Mucosa of stomach (tissue), 1 donor: Measurements from ENCODE around the gene SRC.
A peak's percentile ranks its signal among the peaks of the same experiment; 100 is the strongest.

Source experiments
- H3K27me3 ChIP-seq: one replicate; pipeline ENCODE4 v1.7.0; 2013; ENCODE audit warnings: mild to moderate bottlenecking, low read length; ENCODE audit not compliant: control insufficient read depth, insufficient read depth
- H3K36me3 ChIP-seq: one replicate; pipeline ENCODE4 v1.7.0; 2013; ENCODE audit warnings: low read length; ENCODE audit not compliant: control insufficient read depth, insufficient read depth
- H3K4me1 ChIP-seq: one replicate; pipeline ENCODE4 v1.7.0; 2013; ENCODE audit warnings: mild to moderate bottlenecking, low read length; ENCODE audit not compliant: control insufficient read depth, insufficient read depth
- H3K4me3 ChIP-seq: one replicate; pipeline ENCODE4 v1.7.0; 2013; ENCODE audit warnings: low read length
- H3K9ac ChIP-seq: one replicate; pipeline ENCODE4 v1.7.0; 2013; ENCODE audit warnings: mild to moderate bottlenecking, low read length, moderate library complexity
- H3K9me3 ChIP-seq: one replicate; pipeline ENCODE4 v1.7.0; 2013; ENCODE audit warnings: mild to moderate bottlenecking, low read length, moderate library complexity; ENCODE audit not compliant: control insufficient read depth
- donor health status: Pancreatic carcinoma.

Gene SRC

GRCh38 chr20:37357481-37358365 lies 11.8 kb downstream of the SRC start:
- no peak overlapping the region for H3K4me3 ChIP-seq
- H3K36me3 ChIP-seq = peaks cover 7% of the 10 kb centered on the region
- peak overlapping the region; percentile 35 for H3K9ac ChIP-seq
- H3K9me3 ChIP-seq = no peaks in the 10 kb centered on the region
- peaks cover 69% of the 10 kb centered on the region for H3K4me1 ChIP-seq
- no peaks in the 10 kb centered on the region for H3K27me3 ChIP-seq

GRCh38 chr20:37358366-37359150 lies 12.6 kb downstream of the SRC start:
- Histone ChIP-seq H3K9me3 (no peaks in the 10 kb centered on the region), H3K4me1 (peaks cover 63% of the 10 kb centered on the region), H3K36me3 (peaks cover 3% of the 10 kb centered on the region), H3K9ac (peak overlapping the region; percentile 35), H3K4me3 (peak overlapping the region; percentile 12), H3K27me3 (no peaks in the 10 kb centered on the region)

- Histone ChIP-seq H3K36me3 (no peaks in the 10 kb centered on the region), H3K4me1 (peaks cover 55% of the 10 kb centered on the region), H3K9ac (peak overlapping the region; percentile 35), H3K9me3 (no peaks in the 10 kb centered on the region), H3K27me3 (no peaks in the 10 kb centered on the region), H3K4me3 (peak overlapping the region; percentile 12)
Observed at GRCh38 chr20:37359331-37359730, 13.4 kb downstream of the SRC start.

GRCh38 chr20:37359836-37360235 lies 13.9 kb downstream of the SRC start:
- Histone ChIP-seq H3K27me3 (no peaks in the 10 kb centered on the region), H3K4me1 (peaks cover 50% of the 10 kb centered on the region), H3K9me3 (no peaks in the 10 kb centered on the region), H3K36me3 (no peaks in the 10 kb centered on the region), H3K9ac (no peak overlapping the region), H3K4me3 (no peak overlapping the region)

- no peaks in the 10 kb centered on the region for H3K9me3 ChIP-seq
- peaks cover 43% of the 10 kb centered on the region for H3K4me1 ChIP-seq
- H3K36me3 ChIP-seq = peaks cover under 1% of the 10 kb centered on the region
- no peaks in the 10 kb centered on the region for H3K27me3 ChIP-seq
- no peak overlapping the region for H3K9ac ChIP-seq
- H3K4me3 ChIP-seq = no peak overlapping the region
Observed at GRCh38 chr20:37360391-37361115, 14.6 kb downstream of the SRC start.

- Histone ChIP-seq H3K36me3 (peaks cover 7% of the 10 kb centered on the region), H3K27me3 (no peaks in the 10 kb centered on the region), H3K9ac (no peak overlapping the region), H3K9me3 (no peaks in the 10 kb centered on the region), H3K4me3 (no peak overlapping the region), H3K4me1 (peaks cover 35% of the 10 kb centered on the region)
Observed at GRCh38 chr20:37361336-37361735, 15.4 kb downstream of the SRC start.

- Histone ChIP-seq H3K4me3 (no peak overlapping the region), H3K36me3 (peaks cover 7% of the 10 kb centered on the region), H3K27me3 (no peaks in the 10 kb centered on the region), H3K9me3 (no peaks in the 10 kb centered on the region), H3K4me1 (peaks cover 25% of the 10 kb centered on the region), H3K9ac (no peak overlapping the region)
Observed at GRCh38 chr20:37362231-37362792, 16.4 kb downstream of the SRC start.

- Histone ChIP-seq H3K36me3 (peaks cover 7% of the 10 kb centered on the region), H3K9ac (no peak overlapping the region), H3K27me3 (no peaks in the 10 kb centered on the region), H3K9me3 (no peaks in the 10 kb centered on the region), H3K4me1 (peaks cover 20% of the 10 kb centered on the region), H3K4me3 (no peak overlapping the region)
Observed at GRCh38 chr20:37362821-37363220, 16.9 kb downstream of the SRC start.

GRCh38 chr20:37363221-37364012 lies 17.5 kb downstream of the SRC start:
- H3K4me1 ChIP-seq = peaks cover 14% of the 10 kb centered on the region
- H3K4me3 ChIP-seq = no peak overlapping the region
- H3K27me3 ChIP-seq = no peaks in the 10 kb centered on the region
- no peaks in the 10 kb centered on the region for H3K9me3 ChIP-seq
- H3K9ac ChIP-seq = no peak overlapping the region
- peaks cover 7% of the 10 kb centered on the region for H3K36me3 ChIP-seq

- no peaks in the 10 kb centered on the region for H3K27me3 ChIP-seq
- peaks cover 6% of the 10 kb centered on the region for H3K4me1 ChIP-seq
- no peak overlapping the region for H3K9ac ChIP-seq
- H3K9me3 ChIP-seq = no peaks in the 10 kb centered on the region
- H3K36me3 ChIP-seq = peaks cover 7% of the 10 kb centered on the region
- no peak overlapping the region for H3K4me3 ChIP-seq
Observed at GRCh38 chr20:37364013-37364926, 18.3 kb downstream of the SRC start.
